SK-N-SH (cell line): ENCODE measurements around the gene OLFML2A. TPM values are rescaled to one million over a fixed set of nuclear protein-coding genes. Genes with fewer than 3 reads are reported as not detected.

Experiments used
- CTCF ChIA-PET: fragments of 300-600, 350-600 bp; formaldehyde crosslinking; extraction: SDS; loops from one replicate; lab custom pipeline; 2021; lab: Yijun Ruan, JAX
- POLR2A ChIA-PET: fragments of 350-600 bp; sonication (Branson Sonifier 250); formaldehyde crosslinking; extraction: SDS; loops from one replicate; lab custom pipeline; 2020; ENCODE audit warnings: antibody characterized with exemption, inconsistent platforms; lab: Yijun Ruan, JAX
- DNase-seq: peaks from one replicate; pipeline ENCODE4 v3.0.0; 2012
- H2AFZ ChIP-seq: fragments of 200-600 bp; sonication (generic); 2 replicates; pipeline ENCODE4 v1.8.1; 2016; ENCODE audit warnings: antibody characterized with exemption, mild to moderate bottlenecking, low read depth
- H3F3A ChIP-seq: fragments of 200-600 bp; sonication (generic); replicated peaks from 2 replicates; pipeline ENCODE3; 2016; ENCODE audit warnings: antibody characterized with exemption, mild to moderate bottlenecking; ENCODE audit not compliant: insufficient read depth
- H3K27ac ChIP-seq, 2 experiments: fragments of 200-500 bp in 1 of 2; fragments of 200-600 bp in 1 of 2; sonication (Bioruptor generic) in 1 of 2; sonication (generic), shearing (Covaris generic) in 1 of 2; 2 replicates each; pipeline versions ENCODE4 v1.5.1 to v1.6.1; 2014 to 2016; ENCODE audit warnings: low read depth in 2 of 2, inconsistent platforms in 1 of 2, low read length in 1 of 2, mild to moderate bottlenecking in 1 of 2, mixed read lengths in 1 of 2
- H3K27me3 ChIP-seq: fragments of 200-600 bp; sonication (generic), shearing (Covaris generic); 2 replicates; pipeline ENCODE4 v1.6.1; 2016; ENCODE audit warnings: mixed run types; ENCODE audit not compliant: insufficient read depth
- H3K36me3 ChIP-seq, 2 experiments: fragments of 200-500 bp in 1 of 2; fragments of 200-600 bp in 1 of 2; sonication (Bioruptor generic) in 1 of 2; sonication (generic) in 1 of 2; replicated peaks in 1 of 2; 2 replicates each; pipeline versions ENCODE3 to v1.5.1; 2014 to 2016; ENCODE audit warnings: low read length in 1 of 2, mild to moderate bottlenecking in 1 of 2; ENCODE audit not compliant: insufficient read depth in 2 of 2, control insufficient read depth in 1 of 2
- H3K4me1 ChIP-seq, 2 experiments: fragments of 200-500 bp in 1 of 2; fragments of 200-600 bp in 1 of 2; sonication (Bioruptor generic) in 1 of 2; sonication (generic), shearing (Covaris generic) in 1 of 2; 2 replicates each; pipeline versions ENCODE4 v1.5.1 to v1.6.1; 2014 to 2016; ENCODE audit warnings: low read depth in 1 of 2, low read length in 1 of 2, mixed run types in 1 of 2; ENCODE audit not compliant: insufficient read depth in 2 of 2, control insufficient read depth in 1 of 2
- H3K4me2 ChIP-seq: fragments of 200-600 bp; sonication (generic), shearing (Covaris generic); 2 replicates; pipeline ENCODE4 v1.6.1; 2017; ENCODE audit warnings: mixed run types
- H3K4me3 ChIP-seq, 2 experiments: fragments of 200-500 bp in 1 of 2; fragments of 200-600 bp in 1 of 2; sonication (Bioruptor generic) in 1 of 2; sonication (generic), shearing (Covaris generic) in 1 of 2; 2 replicates each; pipeline versions ENCODE4 v1.5.1 to v1.8.1; 2014 to 2016; ENCODE audit warnings: low read depth in 2 of 2, inconsistent platforms in 1 of 2, low read length in 1 of 2, mild to moderate bottlenecking in 1 of 2, mixed read lengths in 1 of 2, moderate library complexity in 1 of 2
- H3K79me2 ChIP-seq: fragments of 200-600 bp; sonication (generic); 2 replicates; pipeline ENCODE4 v1.8.1; 2017; ENCODE audit warnings: mild to moderate bottlenecking; ENCODE audit not compliant: insufficient read depth
- H3K9ac ChIP-seq: fragments of 200-600 bp; sonication (generic); 2 replicates; pipeline ENCODE4 v1.6.1; 2017; ENCODE audit warnings: mixed run types
- H3K9me2 ChIP-seq: fragments of 200-600 bp; sonication (generic); 2 replicates; pipeline ENCODE4 v1.6.1; 2017; ENCODE audit warnings: mixed run types
- H3K9me3 ChIP-seq: fragments of 200-600 bp; sonication (generic); 2 replicates; pipeline ENCODE4 v1.6.1; 2017; ENCODE audit warnings: mixed run types, mild to moderate bottlenecking, moderate library complexity
- H4K20me1 ChIP-seq: fragments of 200-600 bp; sonication (generic); 2 replicates; pipeline ENCODE4 v1.6.1; 2017; ENCODE audit warnings: mild to moderate bottlenecking, mixed run types; ENCODE audit not compliant: insufficient read depth
- CTCF ChIP-seq: fragments of 200-600 bp; sonication (generic); IDR thresholded peaks from 2 replicates; pipeline ENCODE4 v1.6.1; 2017; ENCODE audit warnings: antibody characterized with exemption, mild to moderate bottlenecking, moderate library complexity
- ELF1 ChIP-seq: IDR thresholded peaks from 2 replicates; pipeline ENCODE4 v1.4.0; 2012
- GATA2 ChIP-seq: sonication (generic); formaldehyde crosslinking; IDR thresholded peaks from 2 replicates; pipeline ENCODE4 v1.5.0; 2020; ENCODE audit warnings: mild to moderate bottlenecking, missing genetic modification reagents
- MAX ChIP-seq: IDR thresholded peaks from 2 replicates; pipeline ENCODE4 v1.4.0; 2012; ENCODE audit warnings: low read depth
- MXI1 ChIP-seq: IDR thresholded peaks from 2 replicates; pipeline ENCODE4 v1.6.1; 2012; ENCODE audit warnings: mild to moderate bottlenecking, low read depth, low read length, improper control_type of control experiment
- NRF1 ChIP-seq: IDR thresholded peaks from 2 replicates; pipeline ENCODE4 v1.6.1; 2012; ENCODE audit warnings: low read depth, mild to moderate bottlenecking, low read length
- PBX3 ChIP-seq: IDR thresholded peaks from 2 replicates; pipeline ENCODE4; 2012
- RAD21 ChIP-seq: IDR thresholded peaks from 2 replicates; pipeline ENCODE4 v1.6.1; 2012; ENCODE audit warnings: mild to moderate bottlenecking, low read length
- RCOR1 ChIP-seq: fragments of 150-350 bp; IDR thresholded peaks from 2 replicates; pipeline ENCODE4 v1.6.1; 2017; ENCODE audit warnings: antibody characterized with exemption, low read length
- SIN3A ChIP-seq: IDR thresholded peaks from 2 replicates; pipeline ENCODE4 v1.6.1; 2012; ENCODE audit warnings: low read depth, mild to moderate bottlenecking, low read length, moderate library complexity, borderline replicate concordance
- SMC3 ChIP-seq: IDR thresholded peaks from 2 replicates; pipeline ENCODE4 v1.6.1; 2012; ENCODE audit warnings: low read depth, low read length, improper control_type of control experiment
- USF1 ChIP-seq: IDR thresholded peaks from 2 replicates; pipeline ENCODE4 v1.4.0; 2012; ENCODE audit warnings: low read depth, borderline replicate concordance
- YY1 ChIP-seq: IDR thresholded peaks from 2 replicates; pipeline ENCODE4 v1.4.0; 2012; ENCODE audit warnings: low read depth, mild to moderate bottlenecking
- ZBTB33 ChIP-seq: IDR thresholded peaks from 2 replicates; pipeline ENCODE4 v1.4.0; 2012; ENCODE audit warnings: low read depth, borderline replicate concordance
- WGBS: methylation state at CpG from one replicate; pipeline ENCODE4 v1.1.6; 2017; ENCODE audit warnings: low lambda C conversion rate; 5-methylcytosine and 5-hydroxymethylcytosine counted together
- polyA plus RNA-seq, 3 experiments: library from polyadenylated mRNA; depleted of rRNA; stranded (reverse); fragments of >200 nt; gene quantifications; 2 replicates each; pipeline ENCODE4 v1.2.3, GENCODE V29; 2012

Gene OLFML2A
- polyA plus RNA-seq, 1 of the 3 experiments (the other 2 are of a cell fraction), result 7.7 TPM

GRCh38 chr9:124852829-124853531, 76.0 kb downstream of the OLFML2A start, which contains the start of gene WDR38:
WDR38 (plus strand) TSS chr9:124853460; CDS start chr9:124853532, 72 bp downstream.
- POLR2A ChIA-PET, result interaction anchor here (1.0 to 5.0 kb wide), 3 partner anchors 9 to 81 kb away, joined by 3 to 42 read pairs (median 12); partner anchors contain the start of genes ARPC5L, NR6A1 and RPL35
- Histone ChIP-seq H3K27ac (no peak within 1 kb of the TSS), H3K4me2 (peak within 1 kb of the TSS; percentile 77), H3K4me3 (peak within 1 kb of the TSS; percentile 45 to 62), H3K27me3 (no peaks in the 10 kb centered on the region), H3K36me3 (peaks cover 7 to 18% of the 10 kb centered on the region in 2 experiments), H3K9me3 (no peaks in the 10 kb centered on the region), H3F3A (peaks cover 28% of the 10 kb centered on the region), H3K4me1 (peaks cover 0 to 4% of the 10 kb centered on the region in 2 experiments; a peak in 1 of 4 replicates), H2AFZ (peak within 1 kb of the TSS; percentile 81), H3K79me2 (no peaks in the 10 kb centered on the region), H4K20me1 (peaks cover 21% of the 10 kb centered on the region), H3K9ac (peak within 1 kb of the TSS; percentile 30; the same call in 1 of the 2 replicates), H3K9me2 (no peaks in the 10 kb centered on the region)
- 3% methylated on average over 8 of the region's 51 CpGs for WGBS
- CTCF ChIA-PET, result interaction anchor here (0.5 to 33.6 kb wide), 75 partner anchors 10 to 1638 kb away, joined by 3 to 1436 read pairs (median 4); partner anchors contain the start of genes ARPC5L, NR6A1, OLFML2A and RPL35
- DNase-seq, result peak; percentile 96
- TF ChIP-seq CTCF (peak; percentile 99), ELF1 (no peak), RCOR1 (0 out of 2 replicates have a peak, but pooled peaks have one; percentile 34), SIN3A (peak; percentile 43; the same call in 1 of the 2 replicates), SMC3 (peak; percentile 85), ZBTB33 (no peak), YY1 (no peak), USF1 (no peak), NRF1 (peak; percentile 23), MXI1 (peak; percentile 56; the same call in 1 of the 2 replicates), PBX3 (peak; percentile 4; the same call in 1 of the 2 replicates), GATA2 (no peak), RAD21 (peak; percentile 78), MAX (peak; percentile 49; the same call in 1 of the 2 replicates)
